CD4-positive, alpha-beta memory T cell (primary cell): ENCODE results near the gene CPNE2. TPM values are rescaled to one million over a fixed set of nuclear protein-coding genes. Genes with fewer than 3 reads are reported as not detected.
"Not testable (repeated sequence)": the region's sequence is repeated elsewhere in the genome, so short reads cannot be mapped to it uniquely, and the experiment has no call there.

Experiments
- CTCF ChIA-PET: fragments of 350-600 bp; sonication (Branson Sonifier 250); formaldehyde crosslinking; loops from one replicate; lab custom pipeline; 2021; ENCODE audit warnings: inconsistent platforms; ENCODE audit not compliant: partially characterized antibody; lab: Charles Lee
- POLR2A ChIA-PET: fragments of 350-600 bp; sonication (Branson Sonifier 250); formaldehyde crosslinking; loops from one replicate; lab custom pipeline; 2021; ENCODE audit not compliant: partially characterized antibody; lab: Charles Lee
- DNase-seq, 5 donors: peaks; one replicate each; pipeline versions ENCODE4 v3.0.0 to v3.0.0-alpha.2; 2020 to 2022; ENCODE audit warnings: mixed read lengths in 1 of 5
- H3K27ac ChIP-seq: one replicate; pipeline ENCODE4 v1.7.0; 2013; ENCODE audit warnings: low read depth, low read length
- H3K27me3 ChIP-seq: 2 replicates; pipeline ENCODE4 v1.7.0; 2013; ENCODE audit warnings: mild to moderate bottlenecking, low read length, moderate library complexity; ENCODE audit not compliant: insufficient read depth
- H3K36me3 ChIP-seq: 2 replicates; pipeline ENCODE4 v1.7.0; 2013; ENCODE audit warnings: mild to moderate bottlenecking, low read length, moderate library complexity; ENCODE audit not compliant: insufficient read depth
- H3K4me1 ChIP-seq: 2 replicates; pipeline ENCODE4 v1.7.0; 2013; ENCODE audit warnings: mild to moderate bottlenecking, low read length, moderate library complexity; ENCODE audit not compliant: insufficient read depth
- H3K4me3 ChIP-seq, 2 donors: one replicate each; pipeline ENCODE4 v1.7.0; 2013; ENCODE audit warnings: low read length in 2 of 2, mild to moderate bottlenecking in 1 of 2
- H3K9me3 ChIP-seq, 2 donors: one replicate each; pipeline ENCODE4 v1.7.0; 2013; ENCODE audit warnings: low read length in 2 of 2, control low read depth in 1 of 2; ENCODE audit not compliant: control insufficient read depth in 1 of 2
- H3K27ac Mint-ChIP-seq, 7 donors: one replicate each; pipeline ENCODE4 v1.8.0; 2020 to 2021; ENCODE audit warnings: mixed read lengths in 7 of 7, mild to moderate bottlenecking in 6 of 7, inconsistent platforms in 3 of 7, moderate library complexity in 3 of 7
- H3K27me3 Mint-ChIP-seq, 2 donors: one replicate each; pipeline ENCODE4 v1.8.0; 2020 to 2021; ENCODE audit warnings: mixed read lengths in 2 of 2
- H3K36me3 Mint-ChIP-seq, 2 donors: one replicate each; pipeline ENCODE4 v1.8.0; 2020 to 2021; ENCODE audit warnings: mixed read lengths in 2 of 2, inconsistent platforms in 1 of 2, mild to moderate bottlenecking in 1 of 2
- H3K4me1 Mint-ChIP-seq, 4 donors: one replicate each; pipeline ENCODE4 v1.8.0; 2020 to 2021; ENCODE audit warnings: mixed read lengths in 4 of 4, mild to moderate bottlenecking in 1 of 4
- H3K4me3 Mint-ChIP-seq, 8 donors: one replicate each; pipeline ENCODE4 v1.8.0; 2020 to 2021; ENCODE audit warnings: mixed read lengths in 8 of 8, mild to moderate bottlenecking in 7 of 8, moderate library complexity in 6 of 8, inconsistent platforms in 3 of 8
- H3K9me3 Mint-ChIP-seq, 8 donors: one replicate each; pipeline ENCODE4 v1.8.0; 2020 to 2021; ENCODE audit warnings: mixed read lengths in 8 of 8, mild to moderate bottlenecking in 5 of 8, inconsistent platforms in 3 of 8, moderate library complexity in 1 of 8
- intact Hi-C: fragments of 100-400 bp; cut with micrococcal nuclease; formaldehyde crosslinking; loops from one replicate; pipeline ENCODE4 v1.15.1; 2023
- polyA plus RNA-seq, 2 donors: library from polyadenylated mRNA; unstranded; fragments of 300-500 nt; fragmentation: Illumina TruSeq; gene quantifications; one replicate each; pipeline ENCODE4 v1.2.3, GENCODE V29; 2021
- total RNA-seq, 2 experiments: library from RNA; stranded (reverse); gene quantifications; one replicate each; pipeline ENCODE4 v1.2.3, GENCODE V29; 2021

The CPNE2 gene
- total and polyA plus RNA-seq, 4 experiments from 2014 or later, result 3.8 to 6.8 (median 5.4) TPM

DNA sequence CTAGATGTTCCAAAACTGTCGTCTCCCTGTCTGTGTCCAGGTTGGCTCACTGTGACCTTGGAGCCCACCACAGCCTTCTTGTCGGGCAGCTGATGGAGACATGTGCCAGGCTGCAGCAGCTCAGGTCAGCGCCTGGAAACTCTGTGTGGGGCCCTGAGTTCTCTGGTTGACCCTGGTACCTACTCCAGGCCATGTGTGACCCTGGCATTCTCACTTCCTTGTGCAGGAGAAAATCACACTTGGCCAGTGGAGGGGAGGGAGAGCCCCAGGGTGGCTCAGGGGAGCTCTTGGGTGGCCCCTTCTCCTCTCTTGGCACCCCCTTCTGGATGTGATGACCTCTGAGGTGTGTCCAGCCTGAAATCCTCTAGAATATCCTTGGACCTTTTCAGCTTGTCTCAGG, 25.0 kb upstream of the CPNE2 start:
- Mint-ChIP-seq H3K27me3 (no peaks in the 10 kb centered on the region), H3K9me3 (peaks cover 0 to 6% (median 0%) of the 10 kb centered on the region in 8 donors), H3K4me1 (peaks cover 4 to 10% (median 5%) of the 10 kb centered on the region in 4 donors), H3K27ac (peak overlapping the region in 3 of 7 donors; percentile 66 to 90 (median 81)), H3K4me3 (peak overlapping the region in 1 of 8 donors; percentile 17), H3K36me3 (peaks cover 41 to 58% of the 10 kb centered on the region in 2 donors)
- Histone ChIP-seq H3K4me1 (peaks cover 4% of the 10 kb centered on the region), H3K27me3 (no peaks in the 10 kb centered on the region), H3K4me3 (no peak overlapping the region), H3K36me3 (peaks cover 56% of the 10 kb centered on the region), H3K27ac (no peak overlapping the region), H3K9me3 (no peaks in the 10 kb centered on the region)
- intact Hi-C loops, result no loop called here
- no peak for DNase-seq
- POLR2A ChIA-PET, result interaction anchor here (0.8 to 1.5 kb wide), 6 partner anchors 9 to 68 kb away, joined by 3 to 4 read pairs (median 3); no protein-coding TSS in a partner anchor
- CTCF ChIA-PET, result interaction anchor here (1.1 to 3.7 kb wide), 5 partner anchors 16 to 105 kb away, joined by 3 to 27 read pairs (median 4); partner anchors contain the start of gene NLRC5

DNA sequence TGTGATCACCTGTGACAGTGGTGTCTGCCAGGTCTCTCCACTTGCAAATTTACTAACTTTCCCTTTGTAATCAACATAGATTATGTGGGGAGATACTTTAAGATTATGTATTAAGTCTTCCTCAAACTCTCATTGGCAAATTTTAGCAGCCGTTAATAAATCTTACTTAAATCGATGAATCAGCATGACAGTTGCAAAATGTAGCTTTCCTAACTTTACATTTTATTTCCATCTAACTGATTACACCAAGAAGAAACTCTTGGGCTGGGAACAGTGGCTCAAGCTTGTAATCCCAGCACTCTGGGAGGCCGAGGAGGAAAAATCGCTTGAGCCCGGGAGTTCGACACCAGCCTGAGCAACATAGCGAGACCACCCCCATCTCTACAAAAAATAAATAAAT, 23.3 kb upstream of the CPNE2 start:
- ChIA-PET POLR2A (interaction anchor here (1.3 to 2.2 kb wide), 3 partner anchors 13 to 73 kb away, joined by 3 to 8 read pairs (median 6); partner anchors contain the start of gene CPNE2), CTCF (interaction anchor here (0.7 to 2.2 kb wide), 3 partner anchors 16 to 106 kb away, joined by 3 to 11 read pairs (median 5); no protein-coding TSS in a partner anchor)
- DNase-seq, result no peak
- Mint-ChIP-seq H3K27me3 (no peaks in the 10 kb centered on the region), H3K36me3 (peaks cover 46 to 69% of the 10 kb centered on the region in 2 donors), H3K4me1 (peaks cover 4 to 10% (median 6%) of the 10 kb centered on the region in 4 donors), H3K9me3 (peaks cover 0 to 6% (median 0%) of the 10 kb centered on the region in 8 donors), H3K4me3 (no peak overlapping the region), H3K27ac (peak overlapping the region in 4 of 7 donors; percentile 41 to 70 (median 56))
- Histone ChIP-seq H3K9me3 (no peaks in the 10 kb centered on the region), H3K4me1 (peaks cover 4% of the 10 kb centered on the region), H3K27me3 (no peaks in the 10 kb centered on the region), H3K4me3 (no peak overlapping the region), H3K27ac (no peak overlapping the region), H3K36me3 (peaks cover 70% of the 10 kb centered on the region)
- intact Hi-C loops, result loop anchor here (2.0 kb wide), 1 partner anchor 16 kb away; no protein-coding TSS in a partner anchor

- H3K4me3 Mint-ChIP-seq, result peak overlapping the region in 1 of 8 donors; percentile 48
- DNase-seq, result no peak
- peak overlapping the region; percentile 51 to 91 (median 80) for H3K27ac Mint-ChIP-seq
- intact Hi-C loops, result loop anchor here (2.0 kb wide), 1 partner anchor 17 kb away; no protein-coding TSS in a partner anchor
- peaks cover 4 to 10% (median 6%) of the 10 kb centered on the region in 4 donors for H3K4me1 Mint-ChIP-seq
- Histone ChIP-seq H3K36me3 (peaks cover 77% of the 10 kb centered on the region), H3K27ac (peak overlapping the region; percentile 20), H3K4me3 (no peak overlapping the region), H3K9me3 (no peaks in the 10 kb centered on the region), H3K4me1 (peaks cover 4% of the 10 kb centered on the region), H3K27me3 (no peaks in the 10 kb centered on the region)
- no peaks in the 10 kb centered on the region for H3K27me3 Mint-ChIP-seq
- CTCF ChIA-PET, result interaction anchor here (0.7 to 2.2 kb wide), 3 partner anchors 15 to 107 kb away, joined by 3 to 11 read pairs (median 5); no protein-coding TSS in a partner anchor
- H3K9me3 Mint-ChIP-seq, result peaks cover 0 to 6% (median 0%) of the 10 kb centered on the region in 8 donors
- POLR2A ChIA-PET, result interaction anchor here (0.9 to 2.2 kb wide), 5 partner anchors 12 to 136 kb away, joined by 3 to 8 read pairs (median 3); partner anchors contain the start of genes CPNE2 and NLRC5
- H3K36me3 Mint-ChIP-seq, result peaks cover 44 to 73% of the 10 kb centered on the region in 2 donors
These were observed 22.6 kb upstream of the CPNE2 start for GRCh38 chr16:57069635-57070370.

DNA sequence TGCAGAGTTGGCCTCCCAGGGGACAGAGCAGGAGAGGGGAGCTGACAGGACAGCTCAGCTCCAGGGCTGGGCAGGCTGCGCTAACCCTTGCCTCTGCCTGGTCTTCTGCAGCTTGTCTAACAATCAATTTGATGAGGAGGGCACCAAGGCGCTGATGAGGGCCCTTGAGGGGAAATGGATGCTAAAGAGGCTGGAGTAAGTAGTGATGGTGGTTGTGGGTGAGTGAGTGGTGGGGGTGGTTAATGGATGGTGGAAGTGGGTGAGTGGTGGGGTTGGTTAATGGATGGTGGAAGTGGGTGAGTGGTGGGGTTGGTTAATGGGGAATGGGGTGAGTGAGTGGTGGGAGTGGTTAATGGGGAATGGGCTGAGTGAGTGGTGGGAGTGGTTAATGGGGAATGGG, 22.0 kb upstream of the CPNE2 start:
- Mint-ChIP-seq H3K27me3 (no peaks in the 10 kb centered on the region), H3K4me3 (no peak overlapping the region), H3K36me3 (peaks cover 42 to 70% of the 10 kb centered on the region in 2 donors), H3K9me3 (peaks cover 0 to 6% (median 0%) of the 10 kb centered on the region in 8 donors), H3K27ac (peak overlapping the region in 6 of 7 donors; percentile 22 to 83 (median 66)), H3K4me1 (peaks cover 4 to 10% (median 6%) of the 10 kb centered on the region in 4 donors)
- ChIA-PET CTCF (interaction anchor here (2.2 kb wide), 1 partner anchor 14 kb away, joined by 11 read pairs; no protein-coding TSS in a partner anchor), POLR2A (interaction anchor here (0.9 to 2.2 kb wide), 4 partner anchors 12 to 137 kb away, joined by 3 to 8 read pairs (median 4); partner anchors contain the start of genes CPNE2 and NLRC5)
- Histone ChIP-seq H3K36me3 (peaks cover 79% of the 10 kb centered on the region), H3K4me3 (no peak overlapping the region), H3K27ac (peak overlapping the region; percentile 20), H3K4me1 (peaks cover 4% of the 10 kb centered on the region), H3K9me3 (no peaks in the 10 kb centered on the region), H3K27me3 (no peaks in the 10 kb centered on the region)
- intact Hi-C loops, result no loop called here
- DNase-seq, result no peak

- H3K4me3 ChIP-seq, H3K4me3 Mint-ChIP-seq, intact Hi-C loops, H3K9me3 ChIP-seq, H3K27me3 Mint-ChIP-seq, H3K27me3 ChIP-seq, H3K4me1 ChIP-seq, H3K9me3 Mint-ChIP-seq, H3K27ac ChIP-seq, DNase-seq: not testable (repeated sequence)
- POLR2A ChIA-PET, result interaction anchor here (0.9 kb wide), 1 partner anchor 30 kb away, joined by 4 read pairs; no protein-coding TSS in a partner anchor
- Mint-ChIP-seq H3K4me1 (peaks cover 4 to 10% (median 6%) of the 10 kb centered on the region in 4 donors), H3K36me3 (peaks cover 46 to 71% of the 10 kb centered on the region in 2 donors), H3K27ac (peak overlapping the region in 5 of 7 donors; percentile 12 to 60 (median 27))
- CTCF ChIA-PET, result interaction anchor here (2.6 kb wide), 1 partner anchor 106 kb away, joined by 15 read pairs; no protein-coding TSS in a partner anchor
- peaks cover 81% of the 10 kb centered on the region for H3K36me3 ChIP-seq
These were observed 21.2 kb upstream of the CPNE2 start for GRCh38 chr16:57071081-57071732.

GRCh38 chr16:57071831-57072582, 20.4 kb upstream of the CPNE2 start:
- Histone ChIP-seq H3K27me3 (no peaks in the 10 kb centered on the region), H3K4me1 (peaks cover 4% of the 10 kb centered on the region), H3K36me3 (peaks cover 81% of the 10 kb centered on the region), H3K4me3 (no peak overlapping the region), H3K9me3 (no peaks in the 10 kb centered on the region), H3K27ac (no peak overlapping the region)
- Mint-ChIP-seq H3K9me3 (peaks cover 0 to 3% (median 0%) of the 10 kb centered on the region in 8 donors), H3K27me3 (no peaks in the 10 kb centered on the region), H3K4me1 (peaks cover 4 to 7% (median 6%) of the 10 kb centered on the region in 4 donors), H3K27ac (peak overlapping the region; percentile 48 to 84 (median 62)), H3K4me3 (peak overlapping the region in 1 of 8 donors; percentile 41), H3K36me3 (peaks cover 50 to 74% of the 10 kb centered on the region in 2 donors)
- intact Hi-C loops, result no loop called here
- POLR2A ChIA-PET, result interaction anchor here (0.9 kb wide), 1 partner anchor 30 kb away, joined by 4 read pairs; no protein-coding TSS in a partner anchor
- no peak for DNase-seq
- CTCF ChIA-PET, result interaction anchor here (1.3 to 2.6 kb wide), 2 partner anchors 12 to 107 kb away, joined by 6 to 15 read pairs; no protein-coding TSS in a partner anchor
